DMS153 (cell line): ENCODE results near the gene ZRANB2.
A peak's percentile ranks its signal among the peaks of the same experiment; 100 is the strongest.

Source experiments
- DNase-seq: peaks from one replicate; lab custom pipeline; 2025; lab: John Stamatoyannopoulos, UW

Gene ZRANB2

GRCh38 chr1:71068325-71069240, 12.3 kb downstream of the ZRANB2 start:
- DNase-seq: no peak

- no peak for DNase-seq
These were observed 26.0 kb downstream of the ZRANB2 start for GRCh38 chr1:71054791-71055190.

- no peak for DNase-seq
These were observed 26.5 kb downstream of the ZRANB2 start for GRCh38 chr1:71054281-71054731.

- DNase-seq: no peak
These were observed 27.1 kb downstream of the ZRANB2 start for GRCh38 chr1:71053758-71054157.

GRCh38 chr1:71053146-71053545, 27.7 kb downstream of the ZRANB2 start:
- no peak for DNase-seq

- peak; percentile 47 for DNase-seq
These were observed 30.8 kb downstream of the ZRANB2 start for GRCh38 chr1:71049951-71050598.

- peak; percentile 28 for DNase-seq
These were observed 32.9 kb downstream of the ZRANB2 start, which contains the start of gene PTGER3 for GRCh38 chr1:71047635-71048607. TSS of gene PTGER3 (minus strand) at chr1:71047816. CDS start at chr1:71047577, 239 bp downstream.

GRCh38 chr1:71046891-71047634, 33.8 kb downstream of the ZRANB2 start:
- no peak for DNase-seq

- DNase-seq: no peak
These were observed 35.3 kb downstream of the ZRANB2 start for GRCh38 chr1:71045463-71046028.

- no peak for DNase-seq
These were observed 36.0 kb downstream of the ZRANB2 start for GRCh38 chr1:71044833-71045232.

- DNase-seq: no peak
These were observed 37.8 kb downstream of the ZRANB2 start for GRCh38 chr1:71043065-71043464.

GRCh38 chr1:71041806-71042205, 39.0 kb downstream of the ZRANB2 start:
- no peak for DNase-seq

GRCh38 chr1:71039661-71040262, 41.1 kb downstream of the ZRANB2 start:
- DNase-seq: no peak

GRCh38 chr1:71038942-71039341, 41.9 kb downstream of the ZRANB2 start:
- DNase-seq: no peak

GRCh38 chr1:71037829-71038620, 42.8 kb downstream of the ZRANB2 start:
- no peak for DNase-seq

- DNase-seq: no peak
These were observed 43.8 kb downstream of the ZRANB2 start for GRCh38 chr1:71037066-71037465.

- DNase-seq: no peak
These were observed 47.7 kb downstream of the ZRANB2 start for GRCh38 chr1:71033136-71033535.

- DNase-seq: no peak
These were observed 49.4 kb downstream of the ZRANB2 start for GRCh38 chr1:71031426-71031825.

- no peak for DNase-seq
These were observed 50.8 kb downstream of the ZRANB2 start for GRCh38 chr1:71030026-71030425.

GRCh38 chr1:71028981-71029380, 51.9 kb downstream of the ZRANB2 start:
- no peak for DNase-seq
